ENCODE measurements around the gene CUL4B. TPM values are rescaled to one million over a fixed set of nuclear protein-coding genes. Genes with fewer than 3 reads are reported as not detected.
"Not testable (repeated sequence)": the region's sequence is repeated elsewhere in the genome, so short reads cannot be mapped to it uniquely, and the experiment has no call there.

CUL4B gene
- total RNA-seq, 1 experiment from 2014 or later, result 29.5 TPM

DNA sequence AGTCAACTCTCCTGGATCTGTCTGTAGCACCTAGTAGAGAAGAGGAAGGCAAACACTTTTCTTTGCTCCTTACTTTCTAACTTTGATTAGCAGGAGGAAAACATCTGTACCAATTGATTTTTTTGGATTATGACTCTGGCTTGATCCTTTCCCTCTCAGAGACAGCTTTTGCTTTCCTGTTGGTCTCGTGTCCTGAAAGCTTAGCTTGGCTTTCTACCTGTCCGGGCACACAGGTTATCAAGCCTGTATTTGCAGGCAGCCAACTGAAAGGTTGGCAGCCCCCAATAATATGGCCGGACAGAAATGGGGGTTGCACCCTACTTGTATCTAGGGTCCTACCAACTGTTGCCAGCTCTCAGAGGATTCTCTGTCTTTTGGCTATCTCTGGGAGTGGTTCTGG is 48.5 kb downstream of the CUL4B start:
- H3K4me3 Mint-ChIP-seq (ENCODE audit: unreplicated experiment), result no peak overlapping the region
- H3K27ac Mint-ChIP-seq (ENCODE audit: low read depth, unreplicated experiment), result no peak overlapping the region
- TF ChIP-seq, protein P1, sequence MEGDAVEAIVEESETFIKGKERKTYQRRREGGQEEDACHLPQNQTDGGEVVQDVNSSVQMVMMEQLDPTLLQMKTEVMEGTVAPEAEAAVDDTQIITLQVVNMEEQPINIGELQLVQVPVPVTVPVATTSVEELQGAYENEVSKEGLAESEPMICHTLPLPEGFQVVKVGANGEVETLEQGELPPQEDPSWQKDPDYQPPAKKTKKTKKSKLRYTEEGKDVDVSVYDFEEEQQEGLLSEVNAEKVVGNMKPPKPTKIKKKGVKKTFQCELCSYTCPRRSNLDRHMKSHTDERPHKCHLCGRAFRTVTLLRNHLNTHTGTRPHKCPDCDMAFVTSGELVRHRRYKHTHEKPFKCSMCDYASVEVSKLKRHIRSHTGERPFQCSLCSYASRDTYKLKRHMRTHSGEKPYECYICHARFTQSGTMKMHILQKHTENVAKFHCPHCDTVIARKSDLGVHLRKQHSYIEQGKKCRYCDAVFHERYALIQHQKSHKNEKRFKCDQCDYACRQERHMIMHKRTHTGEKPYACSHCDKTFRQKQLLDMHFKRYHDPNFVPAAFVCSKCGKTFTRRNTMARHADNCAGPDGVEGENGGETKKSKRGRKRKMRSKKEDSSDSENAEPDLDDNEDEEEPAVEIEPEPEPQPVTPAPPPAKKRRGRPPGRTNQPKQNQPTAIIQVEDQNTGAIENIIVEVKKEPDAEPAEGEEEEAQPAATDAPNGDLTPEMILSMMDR (IDR thresholded peaks at IDR 0.05; ENCODE audit: unreplicated experiment), result no peak
- intact Hi-C loops (cut with micrococcal nuclease), result loop anchor here (10.0 kb wide), 1 partner anchor 93 kb away; the partner anchor contains the start of gene MCTS1
- BruUV-seq (replicated peaks), result no TSS peak
- ChIA-PET POLR2A (no interaction called here), CTCF (interaction anchor here (0.6 to 0.7 kb wide), 3 partner anchors 18 to 177 kb away, joined by 3 to 4 read pairs (median 4); no protein-coding TSS in a partner anchor)
- H3K4me1 Mint-ChIP-seq (ENCODE audit: insufficient read depth, unreplicated experiment), result no peaks in the 10 kb centered on the region
- H3K36me3 Mint-ChIP-seq (ENCODE audit: insufficient read depth, unreplicated experiment), result peaks cover 7% of the 10 kb centered on the region
- no peak for DNase-seq (ENCODE audit: unreplicated experiment)
- peaks cover 18% of the 10 kb centered on the region for H3K27me3 Mint-ChIP-seq (ENCODE audit: insufficient read depth, unreplicated experiment)
- H3K9me3 Mint-ChIP-seq (ENCODE audit: unreplicated experiment), result no peaks in the 10 kb centered on the region

DNA sequence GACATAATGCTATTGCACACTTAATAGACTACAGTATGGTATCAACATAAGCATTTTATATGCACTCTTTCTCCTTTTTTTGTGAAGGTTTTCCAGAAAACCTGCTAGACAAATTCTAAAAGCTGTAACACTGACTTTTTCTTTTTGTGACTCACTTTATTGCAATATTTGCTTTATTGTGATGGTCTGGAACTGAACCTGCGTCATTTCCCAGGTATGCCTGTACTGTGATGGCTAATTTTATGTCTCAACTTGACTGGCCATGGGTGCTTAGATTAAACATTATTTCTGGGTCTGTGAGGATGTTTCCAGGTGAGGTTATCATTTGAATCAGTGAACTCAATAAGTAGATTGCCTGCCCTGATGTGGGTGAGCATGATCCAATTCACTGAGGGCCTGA is 56.2 kb downstream of the CUL4B start:
- TF ChIP-seq, protein P1 (IDR thresholded peaks at IDR 0.05; ENCODE audit: unreplicated experiment), result no peak
- no peak overlapping the region for H3K4me3 Mint-ChIP-seq (ENCODE audit: unreplicated experiment)
- intact Hi-C loops (cut with micrococcal nuclease), result no loop called here
- peaks cover 8% of the 10 kb centered on the region for H3K4me1 Mint-ChIP-seq (ENCODE audit: insufficient read depth, unreplicated experiment)
- peak overlapping the region; percentile 86 for H3K27ac Mint-ChIP-seq (ENCODE audit: low read depth, unreplicated experiment)
- DNase-seq (ENCODE audit: unreplicated experiment), result peak; percentile 64
- ChIA-PET CTCF (no interaction called here), POLR2A (interaction anchor here (0.5 to 1.0 kb wide), 3 partner anchors 38 to 529 kb away, joined by 3 to 4 read pairs (median 3); no protein-coding TSS in a partner anchor)
- H3K9me3 Mint-ChIP-seq (ENCODE audit: unreplicated experiment), result no peaks in the 10 kb centered on the region
- no peaks in the 10 kb centered on the region for H3K27me3 Mint-ChIP-seq (ENCODE audit: insufficient read depth, unreplicated experiment)
- no TSS peak for BruUV-seq (replicated peaks)
- H3K36me3 Mint-ChIP-seq (ENCODE audit: insufficient read depth, unreplicated experiment), result no peaks in the 10 kb centered on the region

DNA sequence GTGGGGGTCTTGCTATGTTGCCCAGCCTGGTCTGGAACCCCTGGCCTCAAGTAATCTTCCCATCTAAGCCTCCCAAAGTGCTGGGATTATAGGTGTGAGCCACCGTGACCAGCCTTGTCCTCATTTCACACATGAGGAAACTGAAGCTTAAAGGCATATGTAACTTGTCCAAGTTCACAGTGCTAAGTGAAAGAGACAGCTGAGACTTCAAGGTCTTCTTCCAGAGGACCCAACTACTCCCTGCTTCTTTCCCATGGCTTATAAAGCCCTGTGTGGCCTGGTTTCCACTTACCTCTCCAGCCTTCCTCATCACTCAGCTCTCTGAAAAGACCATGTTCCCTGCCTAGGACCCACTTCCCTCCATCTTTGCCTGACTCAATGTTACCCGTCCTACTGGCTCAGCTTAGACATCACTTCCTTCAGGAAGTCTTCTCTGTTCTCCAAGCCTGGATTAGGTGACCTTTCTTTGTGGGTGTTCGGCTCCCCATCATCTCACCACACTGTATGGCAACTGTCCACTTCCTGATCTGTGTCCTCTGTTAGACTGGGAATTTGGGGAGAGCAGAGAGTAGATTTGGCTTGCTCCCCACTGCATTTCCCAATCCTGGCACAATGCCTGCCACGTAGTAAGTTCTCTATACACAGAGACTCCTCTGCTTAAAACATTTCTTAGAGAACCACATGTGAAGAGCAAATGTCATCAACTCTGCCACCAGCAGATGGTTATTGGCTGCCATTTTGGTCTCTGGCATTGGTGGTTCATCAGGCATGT is 61.3 kb downstream of the CUL4B start:
- no peak overlapping the region for H3K27ac Mint-ChIP-seq (ENCODE audit: low read depth, unreplicated experiment)
- H3K36me3 Mint-ChIP-seq (ENCODE audit: insufficient read depth, unreplicated experiment), result no peaks in the 10 kb centered on the region
- DNase-seq (ENCODE audit: unreplicated experiment), result peak; percentile 73
- ChIA-PET CTCF (interaction anchor here (0.6 to 2.5 kb wide), 8 partner anchors 13 to 271 kb away, joined by 3 to 16 read pairs (median 4); no protein-coding TSS in a partner anchor), POLR2A (interaction anchor here (1.1 kb wide), 1 partner anchor 271 kb away, joined by 3 read pairs; no protein-coding TSS in a partner anchor)
- TF ChIP-seq, protein P1 (IDR thresholded peaks at IDR 0.05; ENCODE audit: unreplicated experiment), result no peak
- intact Hi-C loops (cut with micrococcal nuclease), result loop anchor here (5.0 kb wide), 1 partner anchor 1073 kb away; no protein-coding TSS in a partner anchor
- no TSS peak for BruUV-seq (replicated peaks)
- H3K27me3 Mint-ChIP-seq (ENCODE audit: insufficient read depth, unreplicated experiment), result no peaks in the 10 kb centered on the region
- H3K4me1 Mint-ChIP-seq (ENCODE audit: insufficient read depth, unreplicated experiment), result peaks cover under 1% of the 10 kb centered on the region
- no peaks in the 10 kb centered on the region for H3K9me3 Mint-ChIP-seq (ENCODE audit: unreplicated experiment)
- no peak overlapping the region for H3K4me3 Mint-ChIP-seq (ENCODE audit: unreplicated experiment)

DNA sequence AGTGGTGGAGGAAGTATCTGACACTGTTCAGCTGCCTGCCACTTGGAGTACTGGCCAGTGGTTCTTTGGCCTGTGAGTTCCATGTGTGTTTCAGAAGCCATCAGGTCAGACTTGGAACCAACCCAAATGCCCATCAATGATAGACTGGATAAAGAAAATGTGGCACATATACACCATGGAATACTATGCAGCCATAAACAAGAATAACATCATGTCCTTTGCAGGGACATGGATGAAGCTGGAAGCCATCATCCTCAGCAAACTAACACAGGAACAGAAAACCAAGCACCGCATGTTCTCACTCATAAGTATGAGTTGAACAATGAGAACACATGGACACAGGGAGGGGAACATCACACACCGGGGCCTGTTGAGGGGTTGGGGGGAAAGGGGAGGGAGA is 70.6 kb downstream of the CUL4B start:
- not testable (repeated sequence) for H3K9me3 Mint-ChIP-seq (ENCODE audit: unreplicated experiment)

More for the DNA sequence above, 70.6 kb downstream of the CUL4B start:
- H3K27ac Mint-ChIP-seq (ENCODE audit: low read depth, unreplicated experiment); intact Hi-C loops (cut with micrococcal nuclease); DNase-seq (ENCODE audit: unreplicated experiment); H3K4me3 Mint-ChIP-seq (ENCODE audit: unreplicated experiment); H3K4me1 Mint-ChIP-seq (ENCODE audit: insufficient read depth, unreplicated experiment); H3K36me3 Mint-ChIP-seq (ENCODE audit: insufficient read depth, unreplicated experiment); POLR2A ChIA-PET; BruUV-seq (replicated peaks); H3K27me3 Mint-ChIP-seq (ENCODE audit: insufficient read depth, unreplicated experiment): not testable (repeated sequence)
- CTCF ChIA-PET, result interaction anchor here (1.4 kb wide), 1 partner anchor 15 kb away, joined by 3 read pairs; no protein-coding TSS in a partner anchor
